Vagina (tissue), 2 donors: Measurements from ENCODE around the gene BLNK. TPM values are rescaled to one million over a fixed set of nuclear protein-coding genes. Genes with fewer than 3 reads are reported as not detected.

Experiments
- DNase-seq, 2 donors: peaks; one replicate each; pipeline ENCODE4 v3.0.0-alpha.2; 2017; ENCODE audit errors: extremely low spot score in 2 of 2
- H3K27ac ChIP-seq: fragments of 200-600 bp; sonication (generic); one replicate; pipeline ENCODE4 v1.5.1; 2019
- H3K27me3 ChIP-seq: fragments of 200-600 bp; sonication (generic); one replicate; pipeline ENCODE4 v1.5.1; 2019
- H3K36me3 ChIP-seq, 2 donors: fragments of 200-600 bp; sonication (generic); one replicate each; pipeline ENCODE4 v1.5.1; 2017 to 2019
- H3K4me1 ChIP-seq: fragments of 200-600 bp; sonication (generic); one replicate; pipeline ENCODE4 v1.5.1; 2019
- H3K4me3 ChIP-seq, 2 donors: fragments of 200-600 bp; sonication (generic); 1 replicate in 1 of 2; 2 replicates in 1 of 2; pipeline ENCODE4 v1.5.1; 2016 to 2019
- H3K9me3 ChIP-seq: fragments of 200-600 bp; sonication (generic); one replicate; pipeline ENCODE4 v1.5.1; 2019
- POLR2A ChIP-seq, 2 donors: fragments of 450-650 bp; IDR thresholded peaks; one replicate each; pipeline ENCODE4 v1.6.1; 2017; ENCODE audit warnings: antibody characterized with exemption in 2 of 2, mild to moderate bottlenecking in 2 of 2, moderate library complexity in 2 of 2
- POLR2AphosphoS5 ChIP-seq, 2 donors: sonication (generic); formaldehyde crosslinking; IDR thresholded peaks; one replicate each; pipeline ENCODE4 v1.9.0; 2017; ENCODE audit warnings: antibody characterized with exemption in 2 of 2, mild to moderate bottlenecking in 2 of 2, low read depth in 1 of 2; ENCODE audit not compliant: insufficient read depth in 1 of 2
- intact Hi-C: fragments of 100-400 bp; cut with DNase I; formaldehyde crosslinking; loops from one replicate; pipeline ENCODE4 v1.15.1; 2023
- total RNA-seq: library from RNA; depleted of rRNA; stranded (reverse); fragments of >200 nt; gene quantifications from one replicate; pipeline ENCODE4 v1.2.3, GENCODE V29; 2016
- TF ChIP-seq, protein P1 (sequence below), 3 experiments: fragments of 450-650 bp in 2 of 3; fragments of 200-600 bp in 1 of 3; sonication (generic) in 1 of 3; IDR thresholded peaks; one replicate each; pipeline ENCODE4 v1.5.1; 2017 to 2019; ENCODE audit warnings: antibody characterized with exemption in 3 of 3, mild to moderate bottlenecking in 2 of 3, moderate library complexity in 2 of 3

BLNK gene
- total RNA-seq, 1 donor from 2014 or later = 8.8 TPM

DNA sequence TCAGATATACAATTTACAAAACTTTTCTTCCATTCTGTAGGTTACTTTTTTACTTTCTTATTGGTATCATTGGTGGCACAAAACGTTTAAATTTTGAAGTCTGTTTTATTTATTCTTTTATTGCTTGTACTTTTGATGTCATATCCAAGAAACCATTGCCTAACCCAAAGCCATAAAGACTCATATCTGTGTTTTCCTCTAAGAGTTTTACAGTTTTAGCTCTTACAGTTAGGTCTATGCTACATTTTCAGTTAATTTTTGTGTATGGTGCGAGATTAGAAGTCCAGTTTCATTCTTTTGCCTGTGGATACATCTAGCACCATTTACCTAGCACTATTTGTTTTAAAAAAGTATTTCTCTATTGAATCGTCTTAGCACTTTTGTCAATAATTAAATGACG lies 53.7 kb downstream of the BLNK start:
- no peaks in the 10 kb centered on the region for H3K36me3 ChIP-seq
- no peaks in the 10 kb centered on the region for H3K4me1 ChIP-seq
- DNase-seq = no peak
- H3K27ac ChIP-seq = no peak overlapping the region
- TF ChIP-seq POLR2AphosphoS5 (IDR thresholded peaks at IDR 0.05; ENCODE audit: insufficient read depth in 1 of 2, low read depth in 1 of 2) (no peak), POLR2A (IDR thresholded peaks at IDR 0.05) (no peak)
- TF ChIP-seq, protein P1, sequence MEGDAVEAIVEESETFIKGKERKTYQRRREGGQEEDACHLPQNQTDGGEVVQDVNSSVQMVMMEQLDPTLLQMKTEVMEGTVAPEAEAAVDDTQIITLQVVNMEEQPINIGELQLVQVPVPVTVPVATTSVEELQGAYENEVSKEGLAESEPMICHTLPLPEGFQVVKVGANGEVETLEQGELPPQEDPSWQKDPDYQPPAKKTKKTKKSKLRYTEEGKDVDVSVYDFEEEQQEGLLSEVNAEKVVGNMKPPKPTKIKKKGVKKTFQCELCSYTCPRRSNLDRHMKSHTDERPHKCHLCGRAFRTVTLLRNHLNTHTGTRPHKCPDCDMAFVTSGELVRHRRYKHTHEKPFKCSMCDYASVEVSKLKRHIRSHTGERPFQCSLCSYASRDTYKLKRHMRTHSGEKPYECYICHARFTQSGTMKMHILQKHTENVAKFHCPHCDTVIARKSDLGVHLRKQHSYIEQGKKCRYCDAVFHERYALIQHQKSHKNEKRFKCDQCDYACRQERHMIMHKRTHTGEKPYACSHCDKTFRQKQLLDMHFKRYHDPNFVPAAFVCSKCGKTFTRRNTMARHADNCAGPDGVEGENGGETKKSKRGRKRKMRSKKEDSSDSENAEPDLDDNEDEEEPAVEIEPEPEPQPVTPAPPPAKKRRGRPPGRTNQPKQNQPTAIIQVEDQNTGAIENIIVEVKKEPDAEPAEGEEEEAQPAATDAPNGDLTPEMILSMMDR (IDR thresholded peaks at IDR 0.05) = no peak
- H3K9me3 ChIP-seq = no peaks in the 10 kb centered on the region
- H3K27me3 ChIP-seq = no peaks in the 10 kb centered on the region
- no peak overlapping the region for H3K4me3 ChIP-seq
- intact Hi-C loops = no loop called here

DNA sequence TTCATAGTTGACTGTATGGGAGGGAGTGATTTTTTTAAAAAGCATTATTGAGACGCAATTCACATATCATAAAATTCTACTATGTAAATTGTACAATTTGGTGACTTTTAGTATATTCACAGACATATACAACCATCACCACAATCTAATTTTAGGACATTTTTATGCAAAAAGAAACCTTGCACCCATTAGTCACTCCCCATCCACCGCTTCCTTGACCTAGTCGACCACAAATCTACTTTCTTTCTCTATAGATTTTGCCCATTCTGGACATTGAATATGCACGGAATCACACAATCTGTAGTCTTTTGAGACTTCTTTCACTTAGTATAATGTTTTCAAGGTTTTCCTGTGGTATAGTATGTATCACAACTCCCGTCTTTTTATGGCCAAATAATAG lies 54.6 kb downstream of the BLNK start:
- no peaks in the 10 kb centered on the region for H3K9me3 ChIP-seq
- no peak for DNase-seq
- no peaks in the 10 kb centered on the region for H3K27me3 ChIP-seq
- intact Hi-C loops = no loop called here
- no peaks in the 10 kb centered on the region for H3K4me1 ChIP-seq
- TF ChIP-seq POLR2AphosphoS5 (IDR thresholded peaks at IDR 0.05; ENCODE audit: insufficient read depth in 1 of 2, low read depth in 1 of 2) = no peak
- TF ChIP-seq POLR2A (IDR thresholded peaks at IDR 0.05) = no peak
- TF ChIP-seq, protein P1 (IDR thresholded peaks at IDR 0.05) = no peak
- no peak overlapping the region for H3K27ac ChIP-seq
- no peak overlapping the region for H3K4me3 ChIP-seq
- no peaks in the 10 kb centered on the region for H3K36me3 ChIP-seq

DNA sequence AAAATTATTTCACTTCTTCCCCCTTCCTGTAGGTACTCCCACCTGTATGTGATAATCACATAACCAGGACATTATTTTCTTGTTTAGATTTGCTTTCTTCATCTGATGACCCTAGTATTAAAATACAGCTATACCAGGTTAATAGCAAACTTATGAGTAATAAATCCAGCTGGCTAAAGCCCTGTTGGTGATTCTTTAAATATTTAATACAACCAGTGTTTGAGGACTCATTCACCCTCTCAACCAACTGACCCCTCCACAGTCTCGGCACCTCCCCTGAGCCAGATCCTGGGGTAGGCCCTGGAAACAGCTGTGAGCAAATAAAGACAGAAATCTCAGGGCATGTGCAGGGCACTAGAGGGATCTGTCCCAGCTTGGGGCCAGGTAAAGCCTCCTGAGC lies 58.5 kb downstream of the BLNK start:
- TF ChIP-seq POLR2A (IDR thresholded peaks at IDR 0.05) = no peak
- TF ChIP-seq, protein P1 (IDR thresholded peaks at IDR 0.05) = no peak
- no peak for TF ChIP-seq POLR2AphosphoS5 (IDR thresholded peaks at IDR 0.05; ENCODE audit: insufficient read depth in 1 of 2, low read depth in 1 of 2)
- Histone ChIP-seq H3K4me3 (no peak overlapping the region), H3K27ac (no peak overlapping the region), H3K27me3 (no peaks in the 10 kb centered on the region), H3K4me1 (no peaks in the 10 kb centered on the region), H3K36me3 (no peaks in the 10 kb centered on the region), H3K9me3 (no peaks in the 10 kb centered on the region)
- no peak for DNase-seq
- intact Hi-C loops = no loop called here

DNA sequence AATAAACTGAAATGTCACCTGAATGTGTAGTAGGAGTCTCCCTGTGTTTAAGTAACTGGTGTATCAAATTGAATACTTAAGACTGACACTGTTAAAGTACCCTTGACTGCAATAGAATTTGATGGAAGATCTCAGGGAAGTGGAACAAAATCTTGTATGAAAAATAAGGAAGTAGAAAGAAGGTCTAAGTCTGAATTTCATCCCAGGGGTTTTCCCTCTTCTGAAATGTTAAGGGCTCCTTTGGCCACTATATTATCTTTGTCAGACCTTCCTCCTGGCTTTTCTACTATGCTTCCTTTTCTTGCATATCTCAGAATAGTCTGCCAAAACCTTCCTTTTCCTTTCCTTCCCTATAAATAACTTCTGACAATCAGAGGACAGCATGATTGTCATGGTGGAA lies 59.6 kb downstream of the BLNK start:
- TF ChIP-seq POLR2A (IDR thresholded peaks at IDR 0.05) = no peak
- TF ChIP-seq POLR2AphosphoS5 (IDR thresholded peaks at IDR 0.05; ENCODE audit: insufficient read depth in 1 of 2, low read depth in 1 of 2) = no peak
- TF ChIP-seq, protein P1 (IDR thresholded peaks at IDR 0.05) = no peak
- no peaks in the 10 kb centered on the region for H3K9me3 ChIP-seq
- no peaks in the 10 kb centered on the region for H3K4me1 ChIP-seq
- no peak for DNase-seq
- no peak overlapping the region for H3K4me3 ChIP-seq
- H3K27ac ChIP-seq = no peak overlapping the region
- intact Hi-C loops = no loop called here
- no peaks in the 10 kb centered on the region for H3K36me3 ChIP-seq
- H3K27me3 ChIP-seq = no peaks in the 10 kb centered on the region

DNA sequence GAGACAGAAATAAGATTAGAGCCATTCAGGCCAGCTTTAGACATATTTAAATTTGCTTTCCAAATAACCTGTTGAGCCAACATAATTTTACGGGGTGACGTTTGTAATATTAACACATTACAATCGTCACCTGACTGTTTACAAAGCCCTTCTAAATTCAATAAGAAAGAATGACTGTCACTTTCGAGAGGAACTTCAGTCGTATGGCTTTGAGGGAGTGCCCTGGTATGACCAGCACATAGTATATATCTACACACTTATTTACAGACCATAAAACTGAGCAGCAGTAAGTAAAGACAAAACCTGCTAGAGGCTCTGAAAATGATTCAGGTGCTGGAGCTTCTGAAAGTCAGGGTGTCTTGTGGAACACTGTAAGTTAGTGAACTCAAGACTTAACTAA lies 62.4 kb downstream of the BLNK start:
- H3K4me3 ChIP-seq = no peak overlapping the region
- no peaks in the 10 kb centered on the region for H3K9me3 ChIP-seq
- H3K4me1 ChIP-seq = no peaks in the 10 kb centered on the region
- TF ChIP-seq, protein P1 (IDR thresholded peaks at IDR 0.05) = no peak
- TF ChIP-seq POLR2A (IDR thresholded peaks at IDR 0.05) (no peak), POLR2AphosphoS5 (IDR thresholded peaks at IDR 0.05; ENCODE audit: insufficient read depth in 1 of 2, low read depth in 1 of 2) (no peak)
- no peak overlapping the region for H3K27ac ChIP-seq
- no peak for DNase-seq
- H3K27me3 ChIP-seq = no peaks in the 10 kb centered on the region
- no peaks in the 10 kb centered on the region for H3K36me3 ChIP-seq
- intact Hi-C loops = no loop called here
